Neural progenitor cell (in vitro differentiated cells): Measurements from ENCODE around the gene PPP2CA. TPM values are rescaled to one million over a fixed set of nuclear protein-coding genes. Genes with fewer than 3 reads are reported as not detected.

Experiments used
- DNase-seq: peaks from one replicate; pipeline ENCODE4 v3.0.0-alpha.2; 2016; ENCODE audit warnings: low spot score
- H2AFZ ChIP-seq: fragments of 200-600 bp; sonication (generic); replicated peaks from 2 replicates; pipeline ENCODE4 v1.6.1; 2016; ENCODE audit warnings: antibody characterized with exemption
- H3F3A ChIP-seq: fragments of 200-600 bp; sonication (generic); 2 replicates; pipeline ENCODE4 v1.6.1; 2016; ENCODE audit warnings: antibody characterized with exemption, low read depth
- H3K27ac ChIP-seq: fragments of 200-600 bp; sonication (generic); 2 replicates; pipeline ENCODE4 v1.5.1; 2016; ENCODE audit warnings: mild to moderate bottlenecking
- H3K27me3 ChIP-seq: fragments of 200-600 bp; sonication (generic); 2 replicates; pipeline ENCODE4 v1.6.1; 2016; ENCODE audit warnings: mild to moderate bottlenecking, moderate library complexity
- H3K36me3 ChIP-seq: fragments of 200-600 bp; sonication (generic); 2 replicates; pipeline ENCODE4 v1.5.1; 2016
- H3K4me1 ChIP-seq: fragments of 200-600 bp; sonication (generic); 2 replicates; pipeline ENCODE4 v1.6.1; 2016; ENCODE audit warnings: mixed run types
- H3K4me2 ChIP-seq: fragments of 200-600 bp; sonication (generic); 2 replicates; pipeline ENCODE4 v1.6.1; 2016
- H3K4me3 ChIP-seq: fragments of 200-600 bp; sonication (generic); 2 replicates; pipeline ENCODE4 v1.5.1; 2016
- H3K79me2 ChIP-seq: fragments of 200-600 bp; sonication (generic); 2 replicates; pipeline ENCODE4 v1.6.1; 2016; ENCODE audit warnings: low read depth
- H3K9ac ChIP-seq: fragments of 200-600 bp; sonication (generic); 2 replicates; pipeline ENCODE4 v1.6.1; 2016
- H3K9me3 ChIP-seq: fragments of 200-600 bp; sonication (generic); 2 replicates; pipeline ENCODE4 v1.5.1; 2016; ENCODE audit warnings: low read depth
- H4K20me1 ChIP-seq: fragments of 200-600 bp; sonication (generic); 2 replicates; pipeline ENCODE4 v1.6.1; 2016; ENCODE audit warnings: low read depth
- H3K27ac Mint-ChIP-seq: 3 replicates; pipeline ENCODE4 v1.8.0; 2021; ENCODE audit warnings: mixed read lengths
- H3K27me3 Mint-ChIP-seq: 2 replicates; pipeline ENCODE4 v1.8.0; 2022; ENCODE audit warnings: low read depth, mild to moderate bottlenecking, inconsistent platforms, moderate library complexity, mixed read lengths; ENCODE audit not compliant: insufficient read depth
- H3K36me3 Mint-ChIP-seq: 3 replicates; pipeline ENCODE4 v1.8.0; 2021; ENCODE audit warnings: mixed read lengths
- H3K4me1 Mint-ChIP-seq: 3 replicates; pipeline ENCODE4 v1.8.0; 2021; ENCODE audit warnings: mixed read lengths
- H3K4me3 Mint-ChIP-seq: 3 replicates; pipeline ENCODE4 v1.8.0; 2021; ENCODE audit warnings: mild to moderate bottlenecking, moderate library complexity, mixed read lengths
- H3K9me3 Mint-ChIP-seq: 3 replicates; pipeline ENCODE4 v1.8.0; 2020; ENCODE audit warnings: mixed read lengths
- EZH2 ChIP-seq: fragments of 200-600 bp; sonication (generic); IDR thresholded peaks from 2 replicates; pipeline ENCODE4 v1.6.1; 2017; ENCODE audit warnings: antibody characterized with exemption, mild to moderate bottlenecking, moderate library complexity
- EZH2phosphoT487 ChIP-seq: fragments of 200-600 bp; sonication (generic); IDR thresholded peaks from 2 replicates; pipeline ENCODE4 v1.6.1; 2017; ENCODE audit warnings: antibody characterized with exemption
- total RNA-seq: library from RNA; depleted of rRNA; stranded (reverse); fragments of >200 nt; gene quantifications from 2 replicates; pipeline ENCODE4 v1.2.3, GENCODE V29; 2015; ENCODE audit warnings: low replicate concordance
- TF ChIP-seq, protein P1 (sequence below): fragments of 200-600 bp; sonication (generic); IDR thresholded peaks from 2 replicates; pipeline ENCODE4 v1.5.1; 2017; ENCODE audit warnings: antibody characterized with exemption, mild to moderate bottlenecking

The PPP2CA gene
- total RNA-seq, 1 donor from 2014 or later: 216 TPM

DNA sequence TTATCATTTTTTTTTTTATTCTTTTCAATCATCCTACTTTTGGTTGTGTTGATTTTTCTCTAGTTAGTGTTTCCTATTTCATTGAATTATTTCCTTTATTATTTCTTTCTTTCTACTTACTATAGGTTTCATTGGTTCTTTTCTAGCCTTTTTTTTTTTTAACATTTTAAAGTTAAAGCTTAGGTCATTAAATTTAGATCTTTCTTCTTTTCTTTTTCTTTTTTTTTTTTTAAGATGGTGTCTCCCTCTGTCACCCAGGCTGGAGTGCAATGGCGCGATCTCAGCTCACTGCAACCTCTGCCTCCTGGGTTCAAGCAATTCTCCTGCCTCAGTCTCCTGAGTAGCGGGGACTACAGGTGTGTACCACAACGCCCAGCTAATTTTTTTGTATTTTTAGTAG is 43.0 kb upstream of the PPP2CA start:
- no peaks in the 10 kb centered on the region for H3K79me2 ChIP-seq
- H3K36me3 Mint-ChIP-seq: no peaks in the 10 kb centered on the region
- peaks cover 7% of the 10 kb centered on the region for H3K9me3 Mint-ChIP-seq
- H3K9me3 ChIP-seq: no peaks in the 10 kb centered on the region
- peaks cover 2% of the 10 kb centered on the region for H3K4me1 Mint-ChIP-seq
- no peaks in the 10 kb centered on the region for H3K27me3 ChIP-seq
- no peak overlapping the region for H3K27ac ChIP-seq
- H3K4me3 Mint-ChIP-seq: no peak overlapping the region
- H3K27me3 Mint-ChIP-seq: no peaks in the 10 kb centered on the region
- no peaks in the 10 kb centered on the region for H3F3A ChIP-seq
- H4K20me1 ChIP-seq: no peaks in the 10 kb centered on the region
- H2AFZ ChIP-seq: no peak overlapping the region
- no peak for DNase-seq
- no peak for TF ChIP-seq EZH2phosphoT487
- no peak for TF ChIP-seq EZH2
- TF ChIP-seq, protein P1, sequence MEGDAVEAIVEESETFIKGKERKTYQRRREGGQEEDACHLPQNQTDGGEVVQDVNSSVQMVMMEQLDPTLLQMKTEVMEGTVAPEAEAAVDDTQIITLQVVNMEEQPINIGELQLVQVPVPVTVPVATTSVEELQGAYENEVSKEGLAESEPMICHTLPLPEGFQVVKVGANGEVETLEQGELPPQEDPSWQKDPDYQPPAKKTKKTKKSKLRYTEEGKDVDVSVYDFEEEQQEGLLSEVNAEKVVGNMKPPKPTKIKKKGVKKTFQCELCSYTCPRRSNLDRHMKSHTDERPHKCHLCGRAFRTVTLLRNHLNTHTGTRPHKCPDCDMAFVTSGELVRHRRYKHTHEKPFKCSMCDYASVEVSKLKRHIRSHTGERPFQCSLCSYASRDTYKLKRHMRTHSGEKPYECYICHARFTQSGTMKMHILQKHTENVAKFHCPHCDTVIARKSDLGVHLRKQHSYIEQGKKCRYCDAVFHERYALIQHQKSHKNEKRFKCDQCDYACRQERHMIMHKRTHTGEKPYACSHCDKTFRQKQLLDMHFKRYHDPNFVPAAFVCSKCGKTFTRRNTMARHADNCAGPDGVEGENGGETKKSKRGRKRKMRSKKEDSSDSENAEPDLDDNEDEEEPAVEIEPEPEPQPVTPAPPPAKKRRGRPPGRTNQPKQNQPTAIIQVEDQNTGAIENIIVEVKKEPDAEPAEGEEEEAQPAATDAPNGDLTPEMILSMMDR: no peak
- peaks cover under 1% of the 10 kb centered on the region for H3K4me1 ChIP-seq
- no peak overlapping the region for H3K4me2 ChIP-seq
- no peak overlapping the region for H3K4me3 ChIP-seq
- H3K36me3 ChIP-seq: no peaks in the 10 kb centered on the region
- no peak overlapping the region for H3K27ac Mint-ChIP-seq
- no peak overlapping the region for H3K9ac ChIP-seq

DNA sequence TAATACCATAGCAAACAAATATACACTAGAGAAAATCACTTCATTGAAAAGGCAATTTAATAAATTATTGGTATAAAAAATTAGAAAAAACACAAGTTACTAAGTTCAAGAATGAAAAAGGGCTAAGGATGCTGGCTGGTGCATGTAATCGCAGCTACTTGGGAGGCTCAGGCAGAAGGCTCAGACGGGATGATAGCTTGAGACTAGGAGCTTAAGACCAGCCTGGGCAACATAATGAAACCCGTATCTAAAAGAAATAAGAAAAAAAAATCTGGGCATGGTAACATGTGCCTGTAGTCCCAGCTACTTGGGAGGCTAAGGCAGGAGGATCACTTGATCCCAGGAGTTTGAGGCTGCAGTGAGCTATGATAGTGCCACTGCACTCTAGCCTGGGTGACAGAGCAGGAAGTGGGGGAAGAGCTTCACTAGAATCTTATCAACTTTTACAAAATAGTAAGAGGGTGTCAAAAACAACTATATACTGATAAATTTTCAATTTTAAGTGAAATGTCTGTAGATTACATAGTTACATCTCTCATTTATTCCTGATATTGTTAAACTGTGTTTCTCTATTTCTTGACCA is 42.2 kb upstream of the PPP2CA start:
- H3K27ac Mint-ChIP-seq: no peak overlapping the region
- H3K4me1 Mint-ChIP-seq: no peaks in the 10 kb centered on the region
- Histone ChIP-seq H3K4me1 (no peaks in the 10 kb centered on the region), H3K4me2 (no peak overlapping the region), H3K27me3 (no peaks in the 10 kb centered on the region), H4K20me1 (no peaks in the 10 kb centered on the region), H3K79me2 (no peaks in the 10 kb centered on the region), H3K9me3 (no peaks in the 10 kb centered on the region), H2AFZ (no peak overlapping the region), H3K9ac (no peak overlapping the region), H3F3A (no peaks in the 10 kb centered on the region), H3K4me3 (no peak overlapping the region), H3K27ac (no peak overlapping the region), H3K36me3 (no peaks in the 10 kb centered on the region)
- H3K36me3 Mint-ChIP-seq: no peaks in the 10 kb centered on the region
- DNase-seq: no peak
- peaks cover 10% of the 10 kb centered on the region for H3K9me3 Mint-ChIP-seq
- TF ChIP-seq EZH2phosphoT487 (no peak), EZH2 (no peak)
- TF ChIP-seq, protein P1: no peak
- H3K4me3 Mint-ChIP-seq: no peak overlapping the region
- H3K27me3 Mint-ChIP-seq: no peaks in the 10 kb centered on the region

DNA sequence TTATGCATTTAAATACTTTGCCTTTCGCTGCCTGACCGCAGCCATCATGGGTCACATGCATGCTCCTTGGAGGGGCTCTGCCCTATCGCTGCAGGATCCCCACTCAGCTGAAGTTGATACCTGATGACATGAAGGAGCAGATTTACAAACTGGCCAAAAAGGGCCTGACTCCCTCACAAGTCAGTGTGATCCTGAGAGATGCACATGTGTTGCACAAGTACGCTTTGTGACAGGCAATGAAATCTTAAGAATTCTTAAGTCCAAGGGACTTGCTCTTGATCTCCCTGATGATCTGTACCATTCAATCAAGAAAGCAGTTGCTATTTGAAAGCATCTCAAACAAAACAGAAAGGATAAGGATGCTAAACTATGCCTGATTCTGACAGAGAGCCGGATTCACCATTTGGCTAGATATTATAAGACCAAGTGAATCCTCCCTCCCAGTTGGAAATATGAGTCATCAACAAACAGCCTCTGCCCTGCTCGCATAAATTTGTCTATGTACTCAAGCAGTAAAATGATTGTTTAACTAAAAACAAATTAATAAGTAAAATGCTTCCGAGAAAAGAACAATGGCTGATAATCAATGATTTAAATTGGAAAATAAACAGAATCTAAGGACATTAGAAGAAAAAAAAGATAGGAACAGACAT is 41.6 kb upstream of the PPP2CA start:
- Histone ChIP-seq H4K20me1 (no peaks in the 10 kb centered on the region), H2AFZ (no peak overlapping the region)

More for the DNA sequence above, 41.6 kb upstream of the PPP2CA start:
- Histone ChIP-seq H3K9ac (no peak overlapping the region), H3F3A (no peaks in the 10 kb centered on the region), H3K79me2 (no peaks in the 10 kb centered on the region), H3K4me2 (no peak overlapping the region), H3K9me3 (no peaks in the 10 kb centered on the region), H3K4me3 (no peak overlapping the region), H3K27me3 (no peaks in the 10 kb centered on the region), H3K4me1 (no peaks in the 10 kb centered on the region), H3K36me3 (no peaks in the 10 kb centered on the region), H3K27ac (no peak overlapping the region)
- Mint-ChIP-seq H3K27me3 (peaks cover 2% of the 10 kb centered on the region), H3K4me3 (no peak overlapping the region), H3K9me3 (peaks cover 16% of the 10 kb centered on the region), H3K36me3 (no peaks in the 10 kb centered on the region), H3K27ac (no peak overlapping the region), H3K4me1 (no peaks in the 10 kb centered on the region)
- TF ChIP-seq EZH2: no peak
- no peak for TF ChIP-seq EZH2phosphoT487
- TF ChIP-seq, protein P1: no peak
- no peak for DNase-seq
